GM21367 (cell line): ENCODE measurements around the gene NPHP4.
"Not testable (repeated sequence)": the region's sequence is repeated elsewhere in the genome, so short reads cannot be mapped to it uniquely, and the experiment has no call there.

Experiments
- ATAC-seq: cut with Tn5 transposase; IDR thresholded peaks from one replicate; pipeline ENCODE4 v1.9.1; 2021; ENCODE audit not compliant: unreplicated experiment

The NPHP4 gene

GRCh38 chr1:5898266-5898665 is 94.0 kb downstream of the NPHP4 start:
- no peak for ATAC-seq

- ATAC-seq: no peak
Measured at GRCh38 chr1:5896706-5897660, 95.2 kb downstream of the NPHP4 start.

GRCh38 chr1:5895446-5896406 is 96.5 kb downstream of the NPHP4 start:
- no peak for ATAC-seq

GRCh38 chr1:5893699-5894278 is 98.4 kb downstream of the NPHP4 start:
- not testable (repeated sequence) for ATAC-seq

- ATAC-seq: no peak
Measured at GRCh38 chr1:5892329-5892728, 99.9 kb downstream of the NPHP4 start.

GRCh38 chr1:5891736-5892135 is 100.5 kb downstream of the NPHP4 start:
- ATAC-seq: no peak

- no peak for ATAC-seq
Measured at GRCh38 chr1:5891137-5891536, 101.1 kb downstream of the NPHP4 start.

GRCh38 chr1:5890346-5891106 is 101.7 kb downstream of the NPHP4 start:
- no peak for ATAC-seq

- no peak for ATAC-seq
Measured at GRCh38 chr1:5889901-5890300, 102.3 kb downstream of the NPHP4 start.

- no peak for ATAC-seq
Measured at GRCh38 chr1:5889462-5889861, 102.8 kb downstream of the NPHP4 start.

GRCh38 chr1:5888606-5889211 is 103.5 kb downstream of the NPHP4 start:
- ATAC-seq: no peak

- no peak for ATAC-seq
Measured at GRCh38 chr1:5887971-5888361, 104.3 kb downstream of the NPHP4 start.

- ATAC-seq: no peak
Measured at GRCh38 chr1:5887349-5887970, 104.8 kb downstream of the NPHP4 start.

- no peak for ATAC-seq
Measured at GRCh38 chr1:5886541-5887348, 105.5 kb downstream of the NPHP4 start.

- no peak for ATAC-seq
Measured at GRCh38 chr1:5886140-5886483, 106.1 kb downstream of the NPHP4 start.

- ATAC-seq: no peak
Measured at GRCh38 chr1:5885471-5886139, 106.6 kb downstream of the NPHP4 start.

GRCh38 chr1:5884110-5884509 is 108.1 kb downstream of the NPHP4 start:
- no peak for ATAC-seq
